KMS-11 (cell line): ENCODE measurements around the gene CPNE8.

Experiments used
- H2AFZ ChIP-seq: fragments of 200-600 bp; sonication (generic); 2 replicates; pipeline ENCODE4 v1.6.1; 2016; ENCODE audit warnings: antibody characterized with exemption, mixed run types, low read depth
- H3K27ac ChIP-seq: fragments of 200-600 bp; sonication (generic); 2 replicates; pipeline ENCODE4 v1.6.1; 2016; ENCODE audit warnings: mild to moderate bottlenecking, mixed run types
- H3K27me3 ChIP-seq: fragments of 200-600 bp; sonication (generic); 2 replicates; pipeline ENCODE4 v1.6.1; 2017; ENCODE audit warnings: mild to moderate bottlenecking, low read depth, mixed run types, moderate library complexity; ENCODE audit not compliant: insufficient read depth
- H3K36me3 ChIP-seq: fragments of 200-600 bp; sonication (generic); 2 replicates; pipeline ENCODE4 v1.6.1; 2017; ENCODE audit warnings: mild to moderate bottlenecking, mixed run types; ENCODE audit not compliant: insufficient read depth
- H3K4me1 ChIP-seq: fragments of 200-600 bp; sonication (generic); 2 replicates; pipeline ENCODE4 v1.6.1; 2016; ENCODE audit warnings: mild to moderate bottlenecking, low read depth, mixed run types; ENCODE audit not compliant: poor library complexity, severe bottlenecking
- H3K4me2 ChIP-seq: fragments of 200-600 bp; sonication (generic); 2 replicates; pipeline ENCODE4 v1.7.0; 2016; ENCODE audit warnings: mild to moderate bottlenecking, mixed run types
- H3K4me3 ChIP-seq: fragments of 200-600 bp; sonication (generic); IDR thresholded peaks from 2 replicates; pipeline ENCODE4 v1.6.1; 2017; ENCODE audit warnings: low read depth, low read length, mixed read lengths; ENCODE audit not compliant: insufficient read depth
- H3K79me2 ChIP-seq: fragments of 200-600 bp; sonication (generic); 2 replicates; pipeline ENCODE4 v1.6.1; 2016; ENCODE audit warnings: low read depth, mixed run types; ENCODE audit not compliant: insufficient read depth
- H3K9ac ChIP-seq: fragments of 200-600 bp; sonication (generic); 2 replicates; pipeline ENCODE4 v1.6.1; 2016; ENCODE audit warnings: mild to moderate bottlenecking, mixed run types
- H4K20me1 ChIP-seq: fragments of 200-600 bp; sonication (generic); 2 replicates; pipeline ENCODE4 v1.6.1; 2016; ENCODE audit warnings: mild to moderate bottlenecking, mixed run types; ENCODE audit not compliant: insufficient read depth
- CTCF ChIP-seq: fragments of 200-600 bp; sonication (generic); conservative IDR thresholded peaks from 2 replicates; pipeline ENCODE4 v1.6.1; 2017; ENCODE audit warnings: low read depth, mild to moderate bottlenecking, antibody characterized with exemption, low read length, moderate library complexity, mixed read lengths

CPNE8 gene

GRCh38 chr12:38720661-38721060 is 184.7 kb downstream of the CPNE8 start:
- no peak for TF ChIP-seq CTCF

GRCh38 chr12:38713294-38713693 is 192.1 kb downstream of the CPNE8 start:
- no peaks in the 10 kb centered on the region for H3K27me3 ChIP-seq
- H4K20me1 ChIP-seq = no peaks in the 10 kb centered on the region
- H2AFZ ChIP-seq = no peak overlapping the region
- H3K27ac ChIP-seq = no peak overlapping the region
- no peak overlapping the region for H3K4me2 ChIP-seq
- no peak for TF ChIP-seq CTCF
- H3K36me3 ChIP-seq = peaks cover 2% of the 10 kb centered on the region; the same call in 1 of the 2 replicates
- H3K4me1 ChIP-seq = no peaks in the 10 kb centered on the region
- no peak overlapping the region for H3K9ac ChIP-seq
- H3K4me3 ChIP-seq = no peak overlapping the region
- H3K79me2 ChIP-seq = no peaks in the 10 kb centered on the region

More at GRCh38 chr12:38720661-38721060, 184.7 kb downstream of the CPNE8 start:
- H3K27ac ChIP-seq = no peak overlapping the region
- H3K4me3 ChIP-seq = no peak overlapping the region
- H3K79me2 ChIP-seq = no peaks in the 10 kb centered on the region
- H4K20me1 ChIP-seq = no peaks in the 10 kb centered on the region
- no peaks in the 10 kb centered on the region for H3K4me1 ChIP-seq
- no peak overlapping the region for H2AFZ ChIP-seq
- no peak overlapping the region for H3K9ac ChIP-seq
- H3K36me3 ChIP-seq = no peaks in the 10 kb centered on the region
- H3K27me3 ChIP-seq = no peaks in the 10 kb centered on the region
- no peak overlapping the region for H3K4me2 ChIP-seq

GRCh38 chr12:38711054-38711453 is 194.3 kb downstream of the CPNE8 start:
- H4K20me1 ChIP-seq = no peaks in the 10 kb centered on the region
- H3K4me2 ChIP-seq = no peak overlapping the region
- no peak overlapping the region for H3K27ac ChIP-seq
- no peaks in the 10 kb centered on the region for H3K79me2 ChIP-seq
- H3K36me3 ChIP-seq = peaks cover 2% of the 10 kb centered on the region; the same call in 1 of the 2 replicates
- no peak overlapping the region for H2AFZ ChIP-seq
- H3K4me3 ChIP-seq = no peak overlapping the region
- no peak for TF ChIP-seq CTCF
- no peaks in the 10 kb centered on the region for H3K4me1 ChIP-seq
- no peak overlapping the region for H3K9ac ChIP-seq
- no peaks in the 10 kb centered on the region for H3K27me3 ChIP-seq

- H4K20me1 ChIP-seq = no peaks in the 10 kb centered on the region
- H2AFZ ChIP-seq = no peak overlapping the region
- H3K36me3 ChIP-seq = no peaks in the 10 kb centered on the region
- no peak overlapping the region for H3K9ac ChIP-seq
- no peaks in the 10 kb centered on the region for H3K27me3 ChIP-seq
- H3K4me1 ChIP-seq = no peaks in the 10 kb centered on the region
- H3K27ac ChIP-seq = no peak overlapping the region
- TF ChIP-seq CTCF = no peak
- H3K4me3 ChIP-seq = no peak overlapping the region
- H3K79me2 ChIP-seq = no peaks in the 10 kb centered on the region
- H3K4me2 ChIP-seq = no peak overlapping the region
Measured at GRCh38 chr12:38708466-38708865, 196.9 kb downstream of the CPNE8 start.
